ENCODE measurements around the gene BAHCC1.

The BAHCC1 gene

DNA sequence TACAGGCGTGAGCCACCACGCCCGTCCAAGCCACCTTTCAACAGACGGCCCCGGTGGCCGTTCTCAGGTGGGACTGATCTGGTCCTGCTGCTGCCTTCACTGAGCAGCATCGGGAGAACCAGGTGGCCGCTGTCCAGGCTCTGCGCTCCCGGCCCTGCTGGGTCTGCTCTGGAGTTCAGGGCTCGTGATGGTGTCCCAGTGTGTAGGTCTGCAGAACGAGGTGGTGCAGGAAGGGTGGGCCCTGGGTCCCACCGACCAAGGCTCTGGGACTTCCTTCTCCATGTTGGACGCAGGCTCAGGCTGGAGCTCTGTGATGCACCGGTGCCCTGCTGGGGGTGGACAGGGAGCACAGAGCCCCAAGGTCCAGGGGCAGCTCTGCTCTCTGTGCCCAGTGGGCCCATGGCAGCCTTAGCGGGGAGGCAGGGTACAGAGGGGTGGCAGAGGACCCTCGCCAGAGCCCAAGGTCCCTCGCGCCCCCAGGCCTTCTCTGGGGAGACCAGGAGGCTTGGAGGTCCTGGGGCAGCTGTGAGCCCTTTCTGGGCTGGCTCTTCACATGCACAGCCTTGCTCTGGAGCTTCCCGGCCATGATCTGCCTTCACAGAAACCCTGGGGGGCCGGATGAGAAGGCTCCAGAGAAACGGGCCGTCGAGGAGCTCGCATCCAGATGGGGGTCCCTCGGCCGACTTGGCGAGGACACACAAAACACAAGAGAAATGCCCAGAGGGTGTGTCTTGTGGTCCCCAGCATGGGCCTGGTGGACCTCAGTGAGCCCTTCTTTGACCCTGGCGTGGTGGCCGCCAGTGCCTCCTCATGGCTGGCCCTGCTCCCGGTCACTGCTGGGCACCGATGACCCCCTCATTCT is 26.9 kb upstream of the BAHCC1 start:
- DNase-seq: no peak

GRCh38 chr17:81370294-81370693 is 25.0 kb upstream of the BAHCC1 start:
- DNase-seq: no peak

- no peak for DNase-seq
These were observed 23.1 kb upstream of the BAHCC1 start for GRCh38 chr17:81371910-81372760.

GRCh38 chr17:81373536-81374160 is 21.6 kb upstream of the BAHCC1 start:
- no peak for DNase-seq

DNA sequence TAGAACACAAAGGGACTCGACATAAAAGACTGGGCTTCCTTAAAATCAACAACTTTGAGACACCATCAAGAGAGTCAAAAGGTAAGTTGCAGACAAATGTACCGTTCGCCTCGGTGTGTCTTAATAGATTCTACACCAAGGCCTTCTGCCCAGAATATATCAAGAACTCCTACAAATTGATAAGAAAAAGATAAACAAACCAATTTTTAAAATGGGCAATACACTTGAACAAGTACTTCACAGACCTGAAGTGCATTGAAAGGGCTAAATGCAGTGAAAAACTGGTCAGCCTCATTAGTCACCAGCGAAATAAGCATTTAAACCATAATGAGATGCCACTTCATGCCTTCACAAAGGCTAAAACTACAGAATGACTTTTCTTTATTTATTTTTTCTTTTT is 20.4 kb upstream of the BAHCC1 start:
- no peak for DNase-seq

- DNase-seq: no peak
These were observed 18.1 kb upstream of the BAHCC1 start for GRCh38 chr17:81376946-81377714.

DNA sequence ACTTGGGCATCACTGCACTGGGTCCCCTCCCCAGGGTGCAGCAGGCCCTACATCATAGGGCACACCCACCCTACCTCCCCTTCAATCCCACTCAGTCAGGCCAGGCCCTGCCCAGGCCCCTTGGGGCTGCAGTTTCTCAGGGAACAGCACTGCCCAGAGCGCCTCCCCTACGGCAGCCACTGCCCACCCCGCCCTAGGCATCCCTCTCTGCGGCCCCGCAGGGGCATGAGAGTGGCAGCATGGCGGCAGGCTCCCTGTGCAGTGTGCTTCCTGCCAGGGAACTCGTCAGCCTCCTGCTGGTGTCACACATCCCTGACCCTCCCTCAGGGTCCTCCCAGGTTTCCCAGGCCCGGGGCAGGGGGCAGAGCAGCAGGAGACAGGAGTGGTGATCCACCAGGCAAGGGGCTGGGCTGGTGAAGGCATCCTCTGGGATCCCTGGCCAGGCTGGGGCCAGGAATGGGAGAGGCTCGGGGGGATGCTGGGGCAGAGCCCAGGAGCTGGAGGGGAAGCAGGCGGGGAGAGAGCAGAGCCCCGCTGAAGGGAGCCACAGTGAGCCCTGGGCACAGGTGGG is 16.2 kb upstream of the BAHCC1 start:
- DNase-seq: no peak

DNA sequence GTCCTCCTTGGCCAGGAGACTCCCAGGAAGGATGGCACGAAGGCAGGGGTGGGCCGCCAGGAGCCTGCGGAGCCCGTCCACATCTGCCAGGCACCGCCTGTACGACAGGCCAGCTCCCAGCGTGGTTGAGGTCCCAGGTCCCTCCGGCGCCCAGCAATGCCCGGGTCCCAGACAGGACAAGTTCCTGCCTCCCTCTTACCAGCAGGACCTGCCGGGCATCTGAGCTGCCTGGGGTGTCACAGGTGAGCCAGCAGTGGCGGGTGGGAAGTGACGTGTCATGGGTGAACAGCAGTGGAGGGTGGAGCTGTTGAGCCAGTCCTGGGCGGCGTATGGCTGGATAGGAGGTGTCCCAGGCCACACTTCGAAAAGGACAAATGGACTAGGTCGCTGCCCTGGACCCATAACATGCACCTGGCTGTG is 15.7 kb upstream of the BAHCC1 start:
- DNase-seq: no peak

- no peak for DNase-seq
These were observed 15.1 kb upstream of the BAHCC1 start for GRCh38 chr17:81380131-81380530.

- no peak for DNase-seq
These were observed 14.4 kb upstream of the BAHCC1 start for GRCh38 chr17:81380666-81381518.

GRCh38 chr17:81381632-81382577 is 13.4 kb upstream of the BAHCC1 start:
- no peak for DNase-seq

- DNase-seq: no peak
These were observed 12.4 kb upstream of the BAHCC1 start for GRCh38 chr17:81382851-81383250.

DNA sequence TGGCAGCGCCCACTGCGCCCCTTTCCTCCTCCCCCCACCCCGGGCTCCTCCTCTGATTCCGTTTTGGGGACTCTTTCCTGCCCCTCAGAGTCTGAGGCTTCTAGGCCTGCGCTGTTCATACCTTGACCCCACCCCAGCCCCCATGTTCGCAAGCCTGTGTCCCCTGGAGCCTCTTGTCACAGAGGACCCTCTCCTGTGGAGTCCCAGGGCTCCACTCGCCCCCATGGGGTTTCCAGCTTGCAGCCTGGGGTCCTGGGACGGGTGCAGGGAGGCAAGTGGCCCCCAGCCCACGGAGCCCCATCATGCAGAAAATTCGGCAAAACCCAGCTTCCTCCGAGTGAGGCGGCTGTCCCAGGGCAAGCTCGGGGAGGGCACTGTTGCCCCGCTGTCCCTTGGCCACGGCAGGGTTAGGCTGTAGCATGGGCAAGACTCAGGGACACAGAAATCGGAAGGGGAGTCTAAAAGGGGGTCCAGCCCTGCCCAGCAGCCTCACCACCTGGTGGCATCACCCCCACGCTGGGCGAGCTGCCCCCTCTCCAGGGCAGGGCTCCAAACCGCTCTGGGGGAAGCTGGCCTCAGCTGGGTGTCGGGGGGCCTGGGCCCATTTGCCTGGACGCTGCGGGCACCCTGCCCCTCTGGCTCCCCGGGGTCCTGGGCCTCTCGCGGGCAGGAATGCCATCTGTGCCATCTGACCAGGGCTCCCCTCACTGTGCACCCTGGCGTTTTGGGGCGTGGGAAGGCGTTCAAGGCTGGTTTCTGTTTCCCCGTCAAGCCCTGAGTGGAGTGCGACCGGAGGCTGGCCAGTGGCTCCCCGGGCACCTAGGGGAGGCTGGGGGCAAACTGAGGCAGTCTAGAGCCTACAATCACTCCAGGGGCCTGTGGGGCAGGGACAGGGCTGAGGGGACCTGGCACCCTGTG is 11.5 kb upstream of the BAHCC1 start:
- no peak for DNase-seq

GRCh38 chr17:81384929-81385319 is 10.3 kb upstream of the BAHCC1 start:
- DNase-seq: no peak

- DNase-seq: no peak
These were observed 9.7 kb upstream of the BAHCC1 start for GRCh38 chr17:81385320-81386111.

DNA sequence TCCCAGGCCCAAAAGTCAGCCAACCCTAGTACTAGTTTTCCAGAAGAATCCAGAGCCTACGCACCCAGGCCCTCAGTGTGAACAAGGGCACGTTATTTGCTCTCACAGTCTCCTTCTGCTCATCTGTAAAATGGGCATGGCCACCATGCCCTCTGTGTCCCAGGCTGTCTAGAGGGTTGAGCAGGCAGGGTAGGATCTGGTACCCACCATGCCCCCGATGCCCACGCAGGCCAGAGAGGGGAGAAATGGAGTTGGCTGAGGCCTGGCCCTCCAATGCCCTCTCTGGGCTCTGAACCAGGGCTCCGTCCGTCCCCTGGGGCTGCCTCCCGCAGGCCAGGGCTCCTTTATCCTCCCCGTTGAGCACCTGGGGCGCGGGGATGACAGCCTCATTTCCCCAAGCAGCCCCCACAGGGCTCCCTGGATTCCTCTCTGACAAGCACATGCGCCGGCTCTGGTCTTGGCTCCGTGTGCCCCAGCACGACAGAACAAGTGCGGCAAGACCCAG is 9.1 kb upstream of the BAHCC1 start:
- no peak for DNase-seq

DNA sequence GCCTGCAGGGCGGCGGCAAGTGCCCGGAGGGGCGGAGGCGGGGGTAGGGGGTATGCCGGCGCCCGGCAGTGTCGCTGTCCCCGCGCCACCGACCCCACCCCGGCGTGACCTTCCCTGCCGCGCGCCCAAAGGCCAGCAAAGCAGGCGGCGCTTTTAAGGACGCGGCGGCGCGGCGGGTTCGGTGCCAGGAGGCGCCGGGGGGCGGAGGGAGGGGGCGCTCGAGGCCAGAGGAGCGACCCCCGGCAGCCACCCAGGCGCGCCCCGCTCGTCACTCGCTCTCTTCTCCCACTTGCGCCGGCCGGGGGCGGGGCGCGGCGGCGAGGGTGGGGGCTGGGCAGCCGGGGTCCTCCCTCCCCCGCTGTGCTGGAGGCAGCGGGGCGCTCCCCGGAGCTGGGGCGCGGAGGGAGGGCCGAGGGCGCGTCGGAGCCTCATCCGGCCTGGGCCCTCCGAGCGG is 8.6 kb upstream of the BAHCC1 start:
- no peak for DNase-seq
